ENCODE results near the gene NR2C2. TPM values are rescaled to one million over a fixed set of nuclear protein-coding genes. Genes with fewer than 3 reads are reported as not detected.

The NR2C2 gene
- total RNA-seq, 1 donor from 2014 or later, result 40.0 TPM

- Histone ChIP-seq H3K27me3 (no peaks in the 10 kb centered on the region), H3K36me3 (no peaks in the 10 kb centered on the region), H3K9me3 (no peaks in the 10 kb centered on the region), H3K27ac (no peak overlapping the region), H3K4me3 (no peak overlapping the region), H3K4me1 (peaks cover 28% of the 10 kb centered on the region)
- no peak for DNase-seq (ENCODE audit: extremely low spot score in 2 of 2)
- intact Hi-C loops (cut with DNase I), result no loop called here
- TF ChIP-seq CTCF (IDR thresholded peaks at IDR 0.05) (no peak), POLR2AphosphoS5 (IDR thresholded peaks at IDR 0.05; ENCODE audit: insufficient read depth in 1 of 2, low read depth in 1 of 2) (no peak), POLR2A (IDR thresholded peaks at IDR 0.05) (no peak)
Measured at GRCh38 chr3:14989943-14990779, 42.8 kb downstream of the NR2C2 start.

GRCh38 chr3:14990780-14991148 lies 43.4 kb downstream of the NR2C2 start:
- TF ChIP-seq POLR2A (IDR thresholded peaks at IDR 0.05), result no peak
- TF ChIP-seq POLR2AphosphoS5 (IDR thresholded peaks at IDR 0.05; ENCODE audit: insufficient read depth in 1 of 2, low read depth in 1 of 2), result no peak
- TF ChIP-seq CTCF (IDR thresholded peaks at IDR 0.05), result no peak
- H3K4me3 ChIP-seq, result no peak overlapping the region
- no peaks in the 10 kb centered on the region for H3K27me3 ChIP-seq
- peaks cover 28% of the 10 kb centered on the region for H3K4me1 ChIP-seq
- no peak overlapping the region for H3K27ac ChIP-seq
- H3K9me3 ChIP-seq, result no peaks in the 10 kb centered on the region
- no peak for DNase-seq (ENCODE audit: extremely low spot score in 2 of 2)
- H3K36me3 ChIP-seq, result no peaks in the 10 kb centered on the region
- intact Hi-C loops (cut with DNase I), result no loop called here

GRCh38 chr3:14991151-14991742 lies 43.9 kb downstream of the NR2C2 start:
- Histone ChIP-seq H3K4me1 (peaks cover 28% of the 10 kb centered on the region), H3K9me3 (no peaks in the 10 kb centered on the region), H3K27ac (no peak overlapping the region), H3K36me3 (no peaks in the 10 kb centered on the region), H3K4me3 (no peak overlapping the region), H3K27me3 (no peaks in the 10 kb centered on the region)
- intact Hi-C loops (cut with DNase I), result no loop called here
- no peak for DNase-seq (ENCODE audit: extremely low spot score in 2 of 2)
- TF ChIP-seq POLR2AphosphoS5 (IDR thresholded peaks at IDR 0.05; ENCODE audit: insufficient read depth in 1 of 2, low read depth in 1 of 2), result no peak
- no peak for TF ChIP-seq POLR2A (IDR thresholded peaks at IDR 0.05)
- TF ChIP-seq CTCF (IDR thresholded peaks at IDR 0.05), result no peak

- no peaks in the 10 kb centered on the region for H3K27me3 ChIP-seq
- H3K27ac ChIP-seq, result no peak overlapping the region
- no peaks in the 10 kb centered on the region for H3K9me3 ChIP-seq
- H3K4me3 ChIP-seq, result no peak overlapping the region
- H3K4me1 ChIP-seq, result peaks cover 28% of the 10 kb centered on the region
- no peak for DNase-seq (ENCODE audit: extremely low spot score in 2 of 2)
- no peak for TF ChIP-seq CTCF (IDR thresholded peaks at IDR 0.05)
- TF ChIP-seq POLR2A (IDR thresholded peaks at IDR 0.05), result no peak
- TF ChIP-seq POLR2AphosphoS5 (IDR thresholded peaks at IDR 0.05; ENCODE audit: insufficient read depth in 1 of 2, low read depth in 1 of 2), result no peak
- H3K36me3 ChIP-seq, result no peaks in the 10 kb centered on the region
- intact Hi-C loops (cut with DNase I), result no loop called here
Measured at GRCh38 chr3:14991818-14992612, 44.6 kb downstream of the NR2C2 start.
